K562 (cell line): ENCODE data around the gene COMP. TPM values are rescaled to one million over a fixed set of nuclear protein-coding genes. Genes with fewer than 3 reads are reported as not detected.

Experiments used
- ATAC-seq: fragments of 200-7000 bp; cut with Tn5 transposase; 3 replicates; pipeline ENCODE4 v1.9.1; 2020; ENCODE audit warnings: moderate library complexity
- BruUV-seq: library from RNA; stranded (reverse); fragments of 400-500 nt; replicated peaks from 2 replicates; lab custom pipeline; 2021; lab: Mats Ljungman, UMichigan
- CTCF ChIA-PET: fragments of 300-600 bp; formaldehyde crosslinking; extraction: SDS; loops from one replicate; lab custom pipeline; 2021; ENCODE audit warnings: low intra/inter-chr PET ratio; lab: Yijun Ruan, JAX
- POLR2A ChIA-PET: fragments of 300-600, 350-650 bp; sonication (Branson Sonifier 250); formaldehyde crosslinking; extraction: SDS; loops from one replicate; lab custom pipeline; 2021; ENCODE audit warnings: antibody characterized with exemption, inconsistent platforms; lab: Yijun Ruan, JAX
- DNase-seq, 4 experiments: peaks; one replicate each; pipeline versions ENCODE4 v3.0.0 to v3.0.0-alpha.2; 2011 to 2018; ENCODE audit warnings: low spot score in 3 of 4, mixed read lengths in 3 of 4; ENCODE audit errors: extremely low read depth in 1 of 4
- FAIRE-seq: peaks from 2 replicates; lab custom pipeline; 2011; peaks lifted over from hg19 to GRCh38; lab: Jason Lieb, UNC
- H2AFZ ChIP-seq: 2 replicates; pipeline ENCODE4 v1.6.0; 2011; ENCODE audit warnings: low read depth, low read length, control low read depth, inconsistent platforms
- H3K27ac ChIP-seq: fragments of 200-600 bp; 3 replicates; pipeline ENCODE4 v1.8.0; 2011; ENCODE audit warnings: low read depth, mild to moderate bottlenecking, control low read depth, inconsistent platforms, low read length, moderate library complexity, mixed read lengths; ENCODE audit errors: extremely low read depth
- H3K27me3 ChIP-seq, 2 experiments: fragments of 300-600 bp in 1 of 2; 2 replicates in 1 of 2; 3 replicates in 1 of 2; pipeline versions ENCODE4 v1.6.0 to v1.8.0; 2011; ENCODE audit warnings: inconsistent platforms in 2 of 2, low read length in 2 of 2, mild to moderate bottlenecking in 1 of 2, mixed read lengths in 1 of 2, moderate library complexity in 1 of 2; ENCODE audit not compliant: control insufficient read depth in 2 of 2, insufficient read depth in 2 of 2
- H3K36me3 ChIP-seq: fragments of 300-600 bp; 3 replicates; pipeline ENCODE4 v1.8.0; 2011; ENCODE audit warnings: mild to moderate bottlenecking, low read length, inconsistent platforms; ENCODE audit not compliant: control insufficient read depth, insufficient read depth
- H3K4me1 ChIP-seq, 2 experiments: fragments of 200-600 bp in 1 of 2; replicated peaks in 1 of 2; 2 replicates in 1 of 2; 3 replicates in 1 of 2; pipeline versions ENCODE4 v1.5.1 to v1.8.0; 2011; ENCODE audit warnings: inconsistent platforms in 2 of 2, low read length in 2 of 2, mild to moderate bottlenecking in 1 of 2, mixed read lengths in 1 of 2, moderate library complexity in 1 of 2; ENCODE audit not compliant: control insufficient read depth in 2 of 2, insufficient read depth in 2 of 2
- H3K4me2 ChIP-seq: 2 replicates; pipeline ENCODE4 v1.6.1; 2011; ENCODE audit warnings: low read length, control low read depth, inconsistent platforms, mixed read lengths; ENCODE audit not compliant: insufficient read depth
- H3K4me3 ChIP-seq: fragments of 200-600 bp; sonication (generic), shearing (Covaris generic); 2 replicates; pipeline ENCODE4 v1.5.1; 2016; ENCODE audit warnings: control low read depth, inconsistent platforms
- H3K79me2 ChIP-seq: fragments of 200-600 bp; 3 replicates; pipeline ENCODE4 v1.8.0; 2011; ENCODE audit warnings: low read length, inconsistent platforms; ENCODE audit not compliant: control insufficient read depth, insufficient read depth
- H3K9ac ChIP-seq, 2 experiments: 2 replicates each; pipeline versions ENCODE4 v1.6.0 to v1.6.1; 2011; ENCODE audit warnings: low read depth in 2 of 2, low read length in 2 of 2, control low read depth in 1 of 2, inconsistent platforms in 1 of 2, mild to moderate bottlenecking in 1 of 2, mixed read lengths in 1 of 2; ENCODE audit not compliant: insufficient read depth in 1 of 2
- H3K9me1 ChIP-seq: one replicate; pipeline ENCODE4 v1.6.0; 2011; ENCODE audit warnings: inconsistent platforms, mild to moderate bottlenecking, low read length, moderate library complexity; ENCODE audit not compliant: control insufficient read depth, insufficient read depth
- H3K9me3 ChIP-seq: replicated peaks from 2 replicates; pipeline ENCODE4 v1.5.1; 2011; ENCODE audit warnings: low read depth, low read length, inconsistent platforms; ENCODE audit not compliant: control insufficient read depth, insufficient read depth
- H4K20me1 ChIP-seq: replicated peaks from 2 replicates; pipeline ENCODE4 v1.6.1; 2011; ENCODE audit warnings: low read length, inconsistent platforms, mixed read lengths; ENCODE audit not compliant: control insufficient read depth, insufficient read depth
- CREBBP ChIP-seq: IDR thresholded peaks from one replicate; pipeline ENCODE4 v1.6.1; 2012; ENCODE audit warnings: low read depth, mild to moderate bottlenecking, control low read depth, inconsistent platforms, low read length
- FOXA1 ChIP-seq: fragments of 450-650 bp; IDR thresholded peaks from 2 replicates; pipeline ENCODE4 v1.6.1; 2016; ENCODE audit warnings: mild to moderate bottlenecking, borderline replicate concordance
- IFI16 ChIP-seq: fragments of 250-450 bp; sonication (Bioruptor Pico); IDR thresholded peaks from 2 replicates; pipeline ENCODE4 v2.1.2; 2022; ENCODE audit warnings: mild to moderate bottlenecking, inconsistent platforms
- MCM3 ChIP-seq: fragments of 450-650 bp; IDR thresholded peaks from 2 replicates; pipeline ENCODE4 v1.6.1; 2016
- POLR2G ChIP-seq: fragments of 200-400 bp; formaldehyde crosslinking; IDR thresholded peaks from 2 replicates; pipeline ENCODE4 v1.6.1; 2017; ENCODE audit warnings: low read depth, mild to moderate bottlenecking, antibody characterized with exemption, low read length, moderate library complexity
- RBM22 ChIP-seq: fragments of 200-400 bp; formaldehyde crosslinking; IDR thresholded peaks from 2 replicates; pipeline ENCODE4 v1.6.1; 2018; ENCODE audit warnings: low read length, low read depth; ENCODE audit not compliant: poor library complexity, severe bottlenecking
- SREBF2 ChIP-seq: sonication (generic); formaldehyde crosslinking; IDR thresholded peaks from 2 replicates; pipeline ENCODE4 v1.4.0; 2020; ENCODE audit warnings: mild to moderate bottlenecking, missing genetic modification reagents
- THAP12 ChIP-seq: fragments of 250-450 bp; sonication (Bioruptor Pico); IDR thresholded peaks from 2 replicates; pipeline ENCODE4 v1.9.0; 2021; ENCODE audit warnings: mild to moderate bottlenecking, inconsistent platforms
- ZBTB8A ChIP-seq: fragments of 450-650 bp; IDR thresholded peaks from 2 replicates; pipeline ENCODE4 v1.6.1; 2018; ENCODE audit warnings: mild to moderate bottlenecking, moderate library complexity; ENCODE audit not compliant: partially characterized antibody
- ZNF695 ChIP-seq: fragments of 450-650 bp; formaldehyde crosslinking; IDR thresholded peaks from 2 replicates; pipeline ENCODE4 v1.4.0; 2020; ENCODE audit warnings: mild to moderate bottlenecking, moderate library complexity
- WGBS: fragments of 100-300 bp; shearing (Covaris generic); methylation state at CpG from one replicate; pipeline ENCODE4 v1.1.6; 2016; ENCODE audit warnings: low coverage, mixed read lengths; ENCODE audit not compliant: insufficient coverage; ENCODE audit errors: missing lambda C conversion rate; 5-methylcytosine and 5-hydroxymethylcytosine counted together
- in situ Hi-C: fragments of 300-500 bp; cut with MboI; formaldehyde crosslinking; loops from 4 replicates; pipeline ENCODE4 v1.15.0; 2018; ENCODE audit warnings: inconsistent platforms, mixed read lengths
- intact Hi-C: fragments of 100-400 bp; cut with micrococcal nuclease; formaldehyde crosslinking; loops from 2 replicates; pipeline ENCODE4 v1.14.2; 2022
- polyA plus RNA-seq, 8 experiments: library from polyadenylated mRNA; depleted of rRNA in 4 of 8; stranded (reverse) in 5 of 8; unstranded in 3 of 8; fragments of >200 nt; fragmentation: Nextera tagmentation in 2 of 8; fragmentation: Illumina TruSeq in 1 of 8; extraction: Ambion mirVana in 2 of 8; extraction: Trizol in 1 of 8; gene quantifications; 2 replicates each; pipeline versions ENCODE4 v1.2.1 to v1.2.3, GENCODE V29; 2011 to 2014; ENCODE audit warnings: inconsistent platforms in 1 of 8, missing spikeins in 1 of 8
- total RNA-seq, 7 experiments: library from RNA; depleted of rRNA in 6 of 7; stranded (reverse); fragments of >200 nt in 6 of 7; fragmentation: Illumina TruSeq in 2 of 7; extraction: Trizol in 2 of 7; gene quantifications; 2 replicates each; pipeline versions ENCODE4 v1.2.1 to v1.2.3, GENCODE V29; 2011 to 2021; ENCODE audit warnings: low replicate concordance in 1 of 7

The COMP gene
- total and polyA plus RNA-seq, 9 of the 15 experiments (the other 6 are each of a cell fraction or from before 2014, with no cell fraction given) = 0.07 TPM; not detected in 8

DNA sequence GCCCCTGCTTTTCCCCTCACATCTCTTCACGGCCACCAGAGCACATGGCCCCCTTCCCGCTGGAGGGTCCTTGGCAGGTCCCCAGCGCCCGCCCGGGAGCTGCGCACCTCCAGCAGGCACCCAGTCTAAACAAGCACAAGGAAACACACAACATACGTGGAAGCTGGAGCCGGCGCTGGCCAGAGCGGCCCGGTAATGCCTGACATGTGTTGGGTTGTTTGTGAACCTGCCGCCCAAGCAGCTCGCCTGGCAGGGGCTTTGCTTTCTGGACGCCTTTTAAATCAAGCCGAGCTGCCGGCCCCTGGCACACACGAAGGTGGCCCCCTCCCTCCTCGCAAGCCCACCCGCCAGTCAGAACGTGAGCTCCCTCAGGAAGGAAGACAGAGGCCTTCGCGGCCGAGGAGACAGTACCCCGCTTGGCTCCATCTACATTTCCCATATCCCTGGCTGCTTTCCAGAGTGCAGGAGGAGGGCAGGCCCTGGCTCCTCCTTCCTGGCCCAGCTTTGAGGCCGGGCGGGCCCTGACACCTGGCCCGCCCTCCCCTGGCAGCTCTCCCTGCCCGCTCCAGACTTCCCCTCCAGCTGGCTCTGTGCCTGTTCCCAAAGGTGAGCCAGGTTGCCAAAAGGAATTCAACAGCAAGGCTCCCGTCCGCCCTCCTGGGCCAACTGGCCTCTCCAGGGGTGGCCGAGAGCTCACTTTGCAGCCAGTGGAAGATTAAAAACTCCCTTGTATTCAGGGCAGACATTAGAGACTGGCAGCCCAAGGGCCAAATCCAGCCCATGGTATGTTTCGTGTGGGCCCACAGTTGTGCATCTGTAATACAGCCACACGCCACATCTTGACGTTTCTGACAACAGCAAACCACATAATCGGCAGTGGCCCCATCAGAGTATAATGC is 28.7 kb downstream of the COMP start:
- ChIA-PET POLR2A (interaction anchor here (0.6 to 2.7 kb wide), 5 partner anchors 10 to 155 kb away, joined by 3 to 14 read pairs (median 3); no protein-coding TSS in a partner anchor), CTCF (no interaction called here)
- no peak for ATAC-seq
- no TSS peak for BruUV-seq
- H3K9me1 ChIP-seq = no peaks in the 10 kb centered on the region
- intact Hi-C loops (no loop called here), in situ Hi-C loops (no loop called here)
- H2AFZ ChIP-seq = no peak overlapping the region
- H4K20me1 ChIP-seq = peaks cover 11% of the 10 kb centered on the region; the same call in 1 of the 2 replicates
- H3K36me3 ChIP-seq = no peaks in the 10 kb centered on the region
- H3K27ac ChIP-seq = no peak overlapping the region
- no peak overlapping the region for H3K4me3 ChIP-seq
- peak overlapping the region in 1 of 2 experiments; percentile 68; a peak in 1 of 4 replicates for H3K9ac ChIP-seq
- H3K4me1 ChIP-seq = peaks cover 6 to 51% of the 10 kb centered on the region in 2 experiments; a peak in 4 of 5 replicates
- no peaks in the 10 kb centered on the region; a peak in 2 of 5 replicates for H3K27me3 ChIP-seq
- no peak overlapping the region for H3K4me2 ChIP-seq
- no peak for FAIRE-seq
- WGBS = 56% methylated on average over 33 of the region's 35 CpGs
- H3K9me3 ChIP-seq = no peaks in the 10 kb centered on the region
- H3K79me2 ChIP-seq = no peaks in the 10 kb centered on the region
- DNase-seq = no peak
- TF ChIP-seq IFI16 (CRISPR knock-in tag) = no peak
- no peak for TF ChIP-seq SREBF2 (CRISPR knock-in tag)
- no peak for TF ChIP-seq ZNF695 (CRISPR knock-in tag)
- peak; percentile 8 for TF ChIP-seq RBM22
- peak; percentile 39; the same call in 1 of the 2 replicates for TF ChIP-seq POLR2G
- no peak for TF ChIP-seq FOXA1
- no peak for TF ChIP-seq ZBTB8A
- TF ChIP-seq THAP12 (CRISPR knock-in tag) = no peak
- TF ChIP-seq CREBBP = no peak
- no peak for TF ChIP-seq MCM3
